HG02798 (cell line): ENCODE results near the gene ACTR1B.
A peak's percentile ranks its signal among the peaks of the same experiment; 100 is the strongest.
"Not testable (repeated sequence)": the region's sequence is repeated elsewhere in the genome, so short reads cannot be mapped to it uniquely, and the experiment has no call there.

Experiments used
- ATAC-seq: cut with Tn5 transposase; IDR thresholded peaks from one replicate; pipeline ENCODE4 v1.9.1; 2021; ENCODE audit warnings: mild to moderate bottlenecking; ENCODE audit not compliant: unreplicated experiment, poor library complexity

The ACTR1B gene

GRCh38 chr2:97663962-97664635 lies at the start of gene ACTR1B:
Gene ACTR1B, minus strand, starts transcription at chr2:97664044. Its CDS starts 154 bp downstream, at chr2:97663890.
- peak; percentile 89 for ATAC-seq

- no peak for ATAC-seq
Observed at GRCh38 chr2:97712693-97713295, 49.0 kb upstream of the ACTR1B start.

DNA sequence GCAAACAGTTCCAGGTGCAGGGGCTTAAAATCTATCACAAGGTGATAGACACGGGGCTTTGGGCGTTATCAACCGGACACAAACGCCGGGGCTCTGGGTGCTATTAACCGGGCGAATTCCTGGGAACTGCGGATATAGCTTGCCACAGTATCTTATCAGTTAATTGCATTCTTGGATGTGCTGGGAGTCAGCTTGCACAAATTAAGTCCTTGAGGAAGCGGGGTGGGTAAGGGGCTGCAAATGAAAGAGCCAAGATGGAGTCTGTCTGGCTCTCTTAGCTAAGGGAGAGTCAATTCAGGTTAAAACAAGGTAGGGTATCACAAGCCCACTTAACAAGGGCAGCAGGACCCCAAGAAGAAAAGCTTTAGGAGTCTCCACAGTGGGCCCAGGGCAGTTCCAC lies 48.3 kb upstream of the ACTR1B start:
- ATAC-seq, result not testable (repeated sequence)

DNA sequence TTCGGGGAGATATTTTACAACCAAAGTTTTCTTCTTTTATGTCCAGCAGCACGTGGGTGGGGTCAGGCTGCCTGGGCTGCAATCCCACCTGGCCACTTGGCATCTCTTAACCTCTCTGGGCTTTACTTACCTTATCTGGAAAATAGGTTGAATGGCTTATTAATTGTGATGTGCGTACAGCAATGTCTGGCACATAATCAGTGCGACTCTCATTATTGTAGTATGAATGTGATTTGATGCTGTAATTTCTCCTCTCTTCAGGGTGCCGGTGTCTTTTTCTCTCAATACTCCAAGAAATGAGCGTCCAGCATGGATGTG lies 47.5 kb upstream of the ACTR1B start:
- no peak for ATAC-seq

GRCh38 chr2:97708608-97709007 lies 44.8 kb upstream of the ACTR1B start:
- ATAC-seq, result no peak

- ATAC-seq, result no peak
Observed at GRCh38 chr2:97708048-97708380, 44.2 kb upstream of the ACTR1B start.

- ATAC-seq, result no peak
Observed at GRCh38 chr2:97707362-97708047, 43.7 kb upstream of the ACTR1B start.

GRCh38 chr2:97706708-97707345 lies 43.0 kb upstream of the ACTR1B start:
- ATAC-seq, result no peak

DNA sequence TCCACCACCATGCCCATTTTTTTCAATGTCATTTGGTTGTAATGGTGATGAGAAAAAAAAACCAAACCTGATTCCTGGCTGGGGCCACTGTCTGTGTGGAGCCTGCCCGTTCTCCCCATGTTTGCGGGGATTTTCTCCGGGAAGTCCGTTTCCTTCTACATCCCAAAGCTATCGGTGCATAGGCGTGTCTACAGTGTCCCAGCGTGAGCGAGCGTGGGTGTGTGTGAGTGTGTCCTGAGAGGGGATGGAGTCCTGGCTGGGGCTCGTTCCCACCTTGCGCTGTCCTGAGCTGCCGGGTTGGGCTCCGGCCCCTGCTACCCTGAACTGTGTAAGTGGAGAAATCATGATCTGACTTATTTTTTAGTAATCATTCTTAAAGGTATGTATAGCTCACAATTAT lies 42.3 kb upstream of the ACTR1B start:
- ATAC-seq, result no peak

GRCh38 chr2:97704989-97705388 lies 41.1 kb upstream of the ACTR1B start:
- no peak for ATAC-seq

- no peak for ATAC-seq
Observed at GRCh38 chr2:97703741-97704140, 39.9 kb upstream of the ACTR1B start.

DNA sequence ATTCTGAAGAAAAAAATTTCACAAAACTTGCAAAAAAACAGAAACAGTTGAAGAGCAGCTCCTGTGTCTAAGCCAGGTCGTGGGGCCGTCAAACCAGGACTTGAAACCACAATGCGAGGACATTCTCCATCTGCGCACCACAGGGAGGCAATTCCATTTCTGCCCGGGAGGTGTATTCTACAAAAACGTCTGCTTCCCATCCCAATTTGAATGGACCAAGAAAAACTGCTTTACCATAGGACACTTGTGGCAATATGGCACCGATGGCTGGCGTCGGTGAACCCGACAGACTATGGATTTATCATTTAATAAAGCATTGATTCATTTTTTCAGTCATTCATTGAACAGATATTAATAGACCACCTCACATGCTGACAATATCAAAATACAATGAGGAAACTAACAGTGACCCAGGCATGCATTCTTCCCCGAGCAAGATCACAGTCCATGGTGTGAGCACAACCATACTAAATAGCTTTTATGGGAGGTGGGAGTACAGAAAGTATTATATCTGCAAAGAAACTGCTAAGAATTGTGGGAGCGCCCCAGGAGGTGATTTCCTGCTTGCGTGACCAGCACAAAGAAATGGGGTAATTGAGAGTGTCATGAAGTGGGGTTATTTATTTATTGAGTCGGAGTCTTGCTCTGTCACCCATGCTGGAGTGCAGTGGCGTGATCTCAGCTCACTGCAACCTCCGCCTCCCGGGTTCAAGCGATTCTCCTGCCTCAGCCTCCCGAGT lies 39.1 kb upstream of the ACTR1B start:
- ATAC-seq, result no peak

DNA sequence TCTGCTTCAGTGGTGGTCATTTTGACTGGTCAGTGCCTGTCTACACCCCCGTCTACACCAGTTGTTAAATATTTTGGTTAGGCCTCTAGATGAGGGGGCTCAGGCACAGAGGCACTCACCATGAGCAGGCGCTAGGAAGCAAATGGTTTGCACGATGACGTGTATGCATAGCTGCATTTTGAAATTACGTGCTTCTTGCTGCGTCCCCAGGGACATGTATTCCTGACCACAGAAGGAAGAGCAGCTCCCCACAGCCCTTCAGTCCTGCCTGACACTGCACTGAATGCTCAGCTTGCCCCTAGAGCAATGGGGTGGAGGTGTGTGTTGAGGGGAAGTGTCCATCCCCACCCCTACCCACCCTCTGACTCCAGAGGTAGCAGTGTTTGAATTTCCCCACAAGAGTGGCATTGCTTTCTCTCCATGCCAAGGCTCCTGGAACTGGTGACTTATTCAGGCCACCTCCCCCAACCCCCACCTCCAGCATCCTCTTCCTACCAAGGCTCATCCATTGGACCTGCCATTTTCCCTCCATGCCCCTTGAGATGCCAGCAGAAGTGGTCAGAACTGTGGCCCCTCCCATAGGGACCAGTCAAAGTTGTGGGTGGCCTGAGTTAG lies 38.1 kb upstream of the ACTR1B start:
- ATAC-seq, result no peak

DNA sequence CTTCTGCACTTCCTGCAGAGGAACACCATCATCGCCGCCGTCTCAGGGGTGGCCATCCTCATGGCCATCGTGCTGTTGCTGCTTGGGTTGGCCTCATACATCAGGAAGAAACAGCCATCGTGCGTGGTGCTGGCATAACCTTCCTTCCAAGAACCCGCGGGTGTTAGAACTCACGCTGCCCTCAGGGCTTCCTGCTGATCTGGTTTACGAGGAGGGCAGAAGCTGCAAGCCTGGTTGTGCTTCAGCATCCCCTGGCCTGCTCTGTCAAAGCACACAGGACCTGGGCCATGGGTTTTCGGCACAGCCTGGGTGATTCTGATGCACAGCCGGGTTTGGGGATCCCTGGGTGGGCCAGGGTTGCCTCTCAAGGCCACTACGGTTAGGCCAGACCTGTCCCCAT lies 37.3 kb upstream of the ACTR1B start:
- no peak for ATAC-seq

GRCh38 chr2:97699765-97700444 lies 36.1 kb upstream of the ACTR1B start:
- peak; percentile 47 for ATAC-seq

DNA sequence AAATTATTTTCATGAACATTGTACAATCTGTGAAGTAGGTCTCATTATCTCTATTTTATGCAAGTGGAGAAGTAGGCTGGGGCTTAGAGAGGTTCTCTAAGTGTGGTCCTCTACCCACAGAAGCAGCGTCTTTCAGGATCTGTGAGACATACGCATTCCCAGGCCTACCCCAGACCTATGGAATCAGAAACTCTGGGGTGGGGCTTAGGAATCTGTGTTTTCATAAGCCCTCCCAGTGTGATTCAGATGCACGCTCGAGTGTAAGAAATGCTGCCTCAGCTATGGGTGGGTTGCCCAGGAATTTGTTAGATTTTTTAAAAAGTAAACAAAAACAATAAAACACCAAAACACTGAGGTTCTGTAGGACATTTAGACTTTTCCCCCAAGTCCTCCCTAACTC lies 34.7 kb upstream of the ACTR1B start:
- ATAC-seq, result no peak

- peak; percentile 83 for ATAC-seq
Observed at GRCh38 chr2:97697252-97698235, 33.7 kb upstream of the ACTR1B start.

- no peak for ATAC-seq
Observed at GRCh38 chr2:97695744-97696143, 31.9 kb upstream of the ACTR1B start.

DNA sequence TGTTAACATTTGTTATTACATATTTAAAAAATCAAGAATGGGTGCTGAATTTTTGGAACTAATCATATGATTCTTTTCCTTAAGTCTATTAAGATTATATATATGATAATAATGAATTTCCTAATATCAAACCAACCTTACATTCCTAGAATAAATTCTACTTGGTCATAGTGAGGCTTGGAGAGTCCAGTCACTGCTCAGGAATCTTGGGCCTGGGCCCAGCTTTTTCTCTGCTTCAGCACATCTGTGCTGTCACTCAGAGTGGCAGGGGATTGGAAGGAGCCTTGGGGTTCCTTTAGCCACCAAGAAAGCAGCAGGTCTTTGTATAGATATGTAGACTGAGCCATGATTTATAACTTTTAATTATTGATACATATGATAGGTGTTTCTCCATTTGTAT lies 29.6 kb upstream of the ACTR1B start:
- ATAC-seq, result no peak
